GM19397 (cell line): Measurements from ENCODE around the gene KCNA2.

Source experiments
- ATAC-seq: cut with Tn5 transposase; IDR thresholded peaks from one replicate; pipeline ENCODE4 v1.9.1; 2021; ENCODE audit warnings: mild to moderate bottlenecking, moderate library complexity; ENCODE audit not compliant: unreplicated experiment

The KCNA2 gene

GRCh38 chr1:110572751-110573150 is 33.4 kb downstream of the KCNA2 start:
- ATAC-seq, result no peak

- ATAC-seq, result no peak
Observed at GRCh38 chr1:110570901-110571300, 35.3 kb downstream of the KCNA2 start.

DNA sequence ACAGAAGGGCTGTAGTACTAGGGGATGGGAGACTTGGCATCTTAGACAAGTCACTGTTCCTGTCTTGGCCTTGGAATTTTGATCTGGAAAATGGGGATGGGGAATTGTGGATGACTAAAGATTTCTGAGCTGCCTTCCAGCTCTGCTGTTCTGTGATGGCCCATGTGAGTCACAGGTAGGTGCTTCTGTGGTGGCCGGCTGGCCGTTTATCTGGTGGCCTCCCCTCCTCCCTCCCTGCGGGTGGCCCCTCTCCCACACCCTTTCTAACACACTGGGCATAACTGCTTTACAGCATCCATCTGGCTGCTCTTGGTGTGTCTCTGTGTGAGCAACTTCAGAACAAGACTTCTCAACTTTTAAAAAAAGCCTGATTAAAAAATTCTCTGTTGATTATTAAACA is 35.9 kb downstream of the KCNA2 start:
- ATAC-seq, result no peak

DNA sequence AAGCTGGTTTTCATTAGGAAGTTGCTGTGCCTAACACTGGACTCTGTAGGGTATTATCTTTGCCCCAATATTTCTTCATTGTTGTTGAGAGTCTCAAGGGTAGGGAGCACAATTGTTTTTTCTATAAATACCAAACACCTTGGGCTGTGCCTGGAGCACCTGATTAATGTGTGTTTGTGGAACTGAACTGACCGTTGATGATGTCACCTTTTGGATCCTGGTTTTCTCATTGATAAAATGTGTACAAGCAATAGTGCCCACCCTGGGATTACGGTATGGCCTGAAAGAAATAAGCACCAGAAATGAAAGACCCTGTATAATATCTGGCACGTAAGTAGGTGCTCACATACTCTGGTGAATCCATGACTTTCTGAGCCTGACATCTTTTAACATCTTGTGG is 39.3 kb downstream of the KCNA2 start:
- no peak for ATAC-seq

DNA sequence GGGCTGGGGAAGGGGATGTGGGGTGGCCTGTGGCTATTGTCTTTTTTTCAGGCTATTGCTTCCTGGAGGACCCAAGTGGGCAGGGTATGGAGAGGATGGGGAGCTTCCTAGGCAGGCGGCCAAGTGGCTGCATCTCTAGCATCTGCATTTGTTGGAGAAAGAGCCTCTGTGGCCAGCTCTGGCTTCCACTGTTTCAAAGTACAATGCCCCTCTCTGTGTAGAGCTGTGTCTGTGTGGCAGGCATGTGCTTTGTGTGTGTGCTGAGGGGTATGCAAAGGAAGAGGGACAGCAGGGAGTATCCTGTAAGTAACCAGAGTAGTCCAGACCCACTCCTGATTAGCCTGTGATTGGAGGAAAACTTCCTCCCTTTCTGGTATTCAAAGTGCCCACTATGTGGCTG is 40.6 kb downstream of the KCNA2 start:
- no peak for ATAC-seq

DNA sequence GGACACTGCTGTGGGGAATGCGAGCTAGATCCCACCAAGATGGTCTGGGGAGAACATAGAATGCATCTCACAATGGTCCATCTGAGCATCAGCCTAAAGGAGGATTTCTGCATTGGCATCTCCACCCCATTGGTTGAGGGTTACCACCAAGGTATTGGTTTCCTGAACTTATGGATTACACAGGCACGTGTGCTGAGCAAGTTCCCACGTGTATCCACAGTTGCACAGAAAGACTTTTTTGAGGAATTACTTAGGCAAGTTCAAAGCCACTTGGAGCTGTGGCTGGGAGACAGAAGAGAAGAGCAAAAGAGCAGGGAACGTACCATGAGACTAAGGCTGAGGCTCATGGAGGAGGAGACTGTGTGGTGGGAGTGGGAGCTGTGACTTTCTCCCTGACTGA is 43.1 kb downstream of the KCNA2 start:
- no peak for ATAC-seq

DNA sequence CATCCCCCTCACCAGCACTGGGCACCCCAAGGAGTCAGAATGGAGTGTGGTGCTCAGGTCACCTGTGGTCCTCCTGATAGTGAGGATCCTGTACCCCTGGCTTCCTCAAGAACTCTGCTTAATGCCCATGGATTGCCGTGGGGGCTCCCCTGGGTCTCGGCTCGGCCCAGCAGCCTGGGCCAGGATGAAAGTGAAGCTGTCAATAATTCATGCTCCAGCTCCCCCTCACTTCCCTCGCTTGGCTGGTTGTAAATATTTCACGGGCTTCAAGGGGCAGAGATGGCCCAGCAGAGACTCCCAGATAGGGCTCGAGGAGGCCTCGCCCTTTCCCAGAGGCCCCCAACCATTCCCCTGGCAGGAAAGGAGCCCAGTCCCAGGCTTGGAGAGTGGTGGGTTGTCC is 44.6 kb downstream of the KCNA2 start:
- no peak for ATAC-seq

GRCh38 chr1:110559157-110559556 is 47.0 kb downstream of the KCNA2 start:
- no peak for ATAC-seq

DNA sequence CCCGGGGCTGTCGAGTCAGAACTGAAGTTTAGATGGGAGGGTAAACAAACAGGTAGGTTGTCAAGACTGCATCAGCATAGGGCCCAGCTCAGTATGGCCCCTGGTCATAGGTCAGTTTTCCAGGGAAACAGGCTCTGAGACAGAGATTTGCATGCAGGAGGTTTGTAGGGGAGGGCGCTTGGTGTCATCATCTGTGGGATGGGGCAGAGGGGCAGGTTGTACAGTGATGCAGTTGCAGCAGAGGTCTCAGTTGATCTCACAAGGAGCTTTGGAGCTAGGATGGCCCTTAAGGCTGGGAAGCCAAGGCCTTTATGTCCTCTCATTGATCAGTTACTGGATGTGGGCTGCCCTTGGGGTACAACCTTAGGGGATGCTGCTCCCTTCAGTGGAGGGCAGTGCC is 48.7 kb downstream of the KCNA2 start:
- no peak for ATAC-seq

GRCh38 chr1:110556471-110556807 is 49.7 kb downstream of the KCNA2 start:
- no peak for ATAC-seq

DNA sequence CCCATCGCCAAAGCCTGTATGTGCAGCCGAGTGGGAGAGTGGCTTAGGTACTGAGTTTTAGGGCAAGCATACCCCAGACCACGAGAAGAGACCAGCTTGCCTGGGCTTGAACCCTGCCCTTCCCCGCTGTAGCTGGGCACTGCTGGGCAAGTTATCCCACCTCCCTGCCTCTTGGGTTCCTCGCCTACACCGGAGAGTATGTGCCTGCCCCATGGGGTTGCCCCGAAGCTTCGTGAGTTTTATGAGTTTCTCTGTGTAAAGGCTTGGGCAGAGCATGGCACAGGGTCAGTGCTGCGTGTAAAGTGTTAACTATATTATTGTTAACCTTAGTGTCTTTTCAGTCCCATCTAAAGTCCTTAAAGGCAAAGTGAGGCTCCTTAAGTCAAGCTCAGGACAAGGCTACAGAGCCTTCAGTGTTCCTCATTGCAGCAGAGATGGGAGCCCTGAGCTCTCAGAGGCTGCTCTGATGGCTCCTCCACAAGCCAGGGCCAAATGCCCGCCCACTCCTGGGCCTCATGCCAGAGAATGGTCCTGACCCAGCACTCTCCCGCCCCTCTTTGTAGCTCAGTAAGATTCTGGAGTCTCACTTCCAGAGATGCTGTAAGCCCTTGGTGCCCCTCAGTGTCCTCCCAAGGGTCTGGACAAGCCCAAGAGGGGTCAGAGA is 50.2 kb downstream of the KCNA2 start:
- no peak for ATAC-seq

- ATAC-seq, result no peak
Observed at GRCh38 chr1:110554871-110555801, 51.0 kb downstream of the KCNA2 start.

GRCh38 chr1:110551278-110551809 is 54.8 kb downstream of the KCNA2 start:
- no peak for ATAC-seq

DNA sequence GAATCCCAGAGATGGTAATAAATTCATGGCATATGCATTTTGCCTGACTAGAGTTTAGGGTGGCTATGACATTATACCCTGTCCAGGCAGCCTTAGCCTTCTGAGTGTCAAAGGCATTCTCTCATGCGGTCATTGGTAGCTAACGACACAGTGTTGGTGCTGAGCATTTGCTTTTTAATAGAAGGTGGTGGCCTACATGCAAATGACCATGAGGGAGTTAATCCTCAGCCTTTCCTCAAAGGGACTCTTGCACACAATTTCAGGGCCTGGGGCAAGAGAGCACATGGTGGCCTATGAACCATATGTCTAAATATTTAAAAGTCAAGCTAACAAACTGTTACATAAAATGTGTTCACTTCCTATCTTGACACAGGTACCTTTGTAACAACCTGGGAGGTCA is 56.3 kb downstream of the KCNA2 start:
- no peak for ATAC-seq

DNA sequence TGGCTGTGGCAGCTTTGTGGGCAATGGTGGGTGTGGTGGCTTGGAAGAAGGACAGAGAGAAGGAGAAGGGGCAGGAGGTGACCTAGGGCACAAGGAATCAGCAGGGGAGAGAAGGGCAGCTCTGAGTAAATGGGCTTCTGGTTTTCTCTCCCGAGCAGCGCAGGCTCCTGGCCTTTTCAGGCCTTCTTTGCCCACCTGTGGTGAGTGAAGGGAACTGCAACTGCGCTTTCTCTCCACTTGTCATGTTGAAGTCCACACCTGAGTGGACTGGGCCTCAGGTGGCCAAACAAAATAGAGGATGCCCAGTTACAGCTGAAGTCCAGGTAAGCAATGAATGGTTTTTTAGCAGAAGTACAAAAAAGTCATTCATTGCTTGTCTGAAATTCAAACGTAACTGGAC is 57.8 kb downstream of the KCNA2 start:
- no peak for ATAC-seq

- no peak for ATAC-seq
Observed at GRCh38 chr1:110547017-110547416, 59.1 kb downstream of the KCNA2 start.

GRCh38 chr1:110545492-110545891 is 60.7 kb downstream of the KCNA2 start:
- ATAC-seq, result no peak

GRCh38 chr1:110544753-110545152 is 61.4 kb downstream of the KCNA2 start:
- no peak for ATAC-seq
